Embryonic facial prominence (tissue), 1 donor: ENCODE results near the gene TPK1.
"Not testable (repeated sequence)": the region's sequence is repeated elsewhere in the genome, so short reads cannot be mapped to it uniquely, and the experiment has no call there.

ENCODE experiments used
- DNase-seq: peaks from one replicate; pipeline ENCODE4 v3.0.0-alpha.2; 2016; ENCODE audit errors: extremely low spot score

Gene TPK1

DNA sequence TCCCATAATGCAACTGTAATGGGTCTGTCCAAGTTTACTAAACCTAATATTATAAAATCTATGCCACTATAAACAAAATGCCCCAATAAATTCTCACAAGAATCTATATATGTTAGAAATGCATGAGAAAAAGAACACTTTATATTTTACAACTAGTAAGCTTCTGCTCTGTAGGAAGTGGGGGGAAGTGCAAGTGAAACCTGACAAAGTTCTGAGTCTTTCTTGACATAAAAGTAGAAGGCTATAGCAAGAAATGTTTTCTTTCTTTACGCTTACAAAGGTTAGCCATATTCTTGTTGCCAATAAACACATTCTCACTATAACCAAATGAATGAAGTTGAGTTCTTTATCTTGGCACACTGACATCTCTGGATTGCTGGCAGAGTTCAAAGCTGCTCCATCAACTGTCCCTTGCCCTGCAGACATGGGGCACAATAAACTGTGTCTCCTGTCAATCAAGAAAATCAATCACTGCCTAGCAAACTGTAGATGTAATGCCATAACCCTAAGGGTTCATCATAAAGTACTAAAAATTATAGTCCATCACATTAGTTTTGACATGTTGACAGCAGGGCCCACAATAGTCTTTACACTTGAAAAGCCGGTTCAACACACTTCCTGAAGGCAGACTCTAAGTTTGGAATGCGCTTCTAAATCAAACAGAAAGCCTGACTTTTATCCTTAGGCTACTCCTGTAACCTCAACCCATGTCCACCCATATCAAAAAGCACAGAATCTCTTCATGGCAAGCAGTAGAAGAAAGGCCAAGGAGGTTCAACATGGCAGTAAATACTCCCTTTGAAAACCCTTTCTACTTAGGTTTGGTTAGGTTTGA, 58.6 kb downstream of the TPK1 start:
- DNase-seq: no peak

DNA sequence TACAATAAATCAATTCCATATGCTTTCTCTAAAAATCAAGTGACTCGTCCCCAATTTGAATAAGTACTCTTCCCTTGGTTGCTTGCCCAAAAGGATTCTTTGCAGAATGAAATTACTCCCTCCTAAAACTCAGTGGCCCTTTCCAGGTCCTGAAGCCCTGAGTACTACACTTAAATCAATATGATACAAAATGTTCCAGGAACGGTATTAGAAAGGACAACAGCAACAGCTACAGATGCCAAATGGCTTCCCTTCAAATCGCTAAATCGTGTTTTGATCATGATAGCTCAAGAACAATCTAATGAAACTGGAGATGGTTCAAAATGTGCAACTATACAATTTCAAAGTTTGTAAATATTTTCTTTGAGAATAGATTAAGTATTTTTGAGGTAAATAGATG, 59.4 kb downstream of the TPK1 start:
- DNase-seq: no peak

DNA sequence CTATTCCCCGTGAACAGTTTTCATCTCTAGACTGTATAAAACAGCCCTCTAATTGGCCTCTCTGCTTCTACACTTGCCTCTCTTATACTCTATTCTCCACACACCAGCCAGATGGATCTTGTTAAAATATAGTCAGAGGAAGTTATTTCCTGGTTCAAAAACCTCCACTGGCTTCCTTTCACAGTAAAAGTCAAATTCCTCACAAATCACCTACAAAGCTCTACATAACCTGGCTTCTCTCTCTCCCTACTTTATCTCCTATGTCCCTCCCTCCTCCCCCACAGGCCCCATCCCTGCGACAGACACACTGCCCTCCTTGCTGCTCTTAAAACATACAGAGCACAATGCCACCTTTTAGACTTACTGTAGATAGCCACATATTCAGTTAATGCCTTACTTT, 60.1 kb downstream of the TPK1 start:
- DNase-seq: no peak

DNA sequence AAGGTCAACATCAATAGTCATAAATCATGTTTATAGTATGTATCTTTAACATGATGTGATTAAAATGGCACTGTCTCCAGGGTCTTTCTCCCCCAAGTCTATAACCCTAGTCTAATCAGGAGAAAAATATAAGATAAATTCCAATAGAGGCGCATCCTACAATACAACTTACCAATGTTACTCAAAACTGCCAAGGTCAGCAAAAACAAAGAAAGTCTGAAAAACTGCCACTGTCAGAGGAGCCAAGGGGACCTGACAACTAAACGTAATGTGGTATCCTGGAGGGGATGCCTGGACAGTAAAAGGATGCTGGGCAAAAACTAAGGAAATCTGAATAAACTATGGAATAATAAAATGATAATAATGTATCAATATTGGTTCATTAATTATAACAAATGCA, 63.9 kb downstream of the TPK1 start:
- no peak for DNase-seq

DNA sequence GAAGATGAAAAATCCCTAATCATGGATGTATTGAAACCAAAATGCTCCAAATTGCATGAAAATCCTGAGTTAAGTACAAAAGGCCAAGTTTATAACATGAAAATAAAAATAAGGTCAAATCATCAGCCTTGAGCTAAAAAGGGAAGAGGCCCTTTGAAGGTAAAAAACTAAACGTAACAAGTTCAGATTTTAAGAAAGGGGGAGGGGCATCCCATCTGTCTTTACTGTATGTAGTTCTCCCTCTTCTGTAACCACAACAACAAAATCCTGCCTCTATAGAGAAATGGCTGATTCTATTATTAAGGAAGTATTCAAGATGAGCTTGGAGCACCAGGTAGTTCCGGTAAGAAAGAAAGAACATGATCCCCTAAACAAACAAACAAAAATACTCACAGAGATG, 64.7 kb downstream of the TPK1 start:
- DNase-seq: no peak

DNA sequence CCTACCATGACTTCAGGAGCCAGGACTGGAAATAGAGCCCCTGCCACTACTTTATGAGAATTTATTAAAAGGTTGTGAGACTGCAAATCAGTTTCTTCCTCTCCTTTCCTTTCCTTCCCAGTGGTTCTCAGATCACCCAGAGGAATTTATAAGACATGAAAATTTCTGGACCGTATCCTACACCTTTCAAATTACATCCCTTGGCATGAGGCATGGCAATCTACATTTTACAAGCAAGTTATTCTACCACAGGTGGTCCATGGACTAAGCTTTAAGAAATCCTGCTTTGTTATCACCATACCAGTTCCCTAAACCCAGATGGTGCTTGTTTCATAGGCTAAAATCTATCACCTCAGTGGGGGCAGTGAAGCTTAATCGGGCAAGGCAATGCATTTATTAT, 66.5 kb downstream of the TPK1 start:
- no peak for DNase-seq

DNA sequence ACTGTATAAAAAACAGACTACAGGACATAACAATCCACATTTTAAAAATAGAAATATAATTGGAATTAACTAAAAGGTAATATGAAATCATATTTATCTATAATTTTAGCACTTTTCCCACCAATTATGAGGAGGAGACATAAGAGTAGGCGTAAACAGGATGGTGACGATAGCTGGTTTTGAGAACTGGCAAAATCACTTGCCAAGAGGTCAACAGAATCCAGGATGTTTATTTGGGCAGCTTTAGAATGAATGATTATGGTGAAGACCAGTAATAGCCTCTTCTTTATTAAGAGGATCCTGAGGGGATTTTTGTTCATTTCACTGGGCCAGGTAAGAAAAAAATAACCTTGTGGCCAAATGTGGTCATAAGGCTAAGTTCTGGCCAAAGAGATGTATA, 67.2 kb downstream of the TPK1 start:
- DNase-seq: no peak

DNA sequence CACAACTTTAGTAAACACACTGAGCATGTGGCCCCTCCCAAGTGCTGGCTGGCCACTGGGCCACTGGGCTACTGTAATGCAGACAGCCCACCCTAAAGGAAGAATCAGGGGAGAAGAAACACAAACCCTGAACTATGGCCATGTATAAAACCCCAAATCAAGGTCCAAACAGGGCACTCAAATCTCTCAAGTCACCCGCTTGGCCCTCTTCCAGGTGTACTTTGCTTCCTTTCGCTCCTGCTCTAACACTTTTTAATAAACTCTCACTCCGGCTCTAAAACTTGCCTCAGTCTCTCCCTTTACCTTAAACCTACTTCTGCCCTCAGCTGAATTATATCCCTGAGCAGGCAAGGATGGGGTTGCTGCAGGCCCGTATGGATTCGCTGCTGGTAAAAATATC, 72.6 kb downstream of the TPK1 start:
- DNase-seq: no peak

DNA sequence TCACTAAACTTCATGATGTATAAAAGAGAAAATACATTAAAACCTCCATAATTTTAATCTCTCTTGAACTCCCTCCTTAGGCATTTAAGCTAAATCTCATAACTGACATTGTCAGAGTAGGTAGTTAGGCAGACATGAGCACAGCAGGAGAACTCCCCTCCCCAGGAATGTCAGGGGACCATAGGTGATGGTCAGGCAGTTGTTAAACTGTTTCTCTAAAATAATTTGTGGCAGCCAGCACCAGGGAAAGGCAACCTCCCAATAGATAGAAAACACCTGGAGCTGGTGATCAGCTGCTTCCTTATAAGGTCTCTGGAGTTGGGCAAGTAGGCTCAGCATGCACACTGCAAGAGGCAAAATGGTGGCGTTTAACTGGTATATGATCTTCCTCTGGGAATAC, 73.0 kb downstream of the TPK1 start:
- no peak for DNase-seq

DNA sequence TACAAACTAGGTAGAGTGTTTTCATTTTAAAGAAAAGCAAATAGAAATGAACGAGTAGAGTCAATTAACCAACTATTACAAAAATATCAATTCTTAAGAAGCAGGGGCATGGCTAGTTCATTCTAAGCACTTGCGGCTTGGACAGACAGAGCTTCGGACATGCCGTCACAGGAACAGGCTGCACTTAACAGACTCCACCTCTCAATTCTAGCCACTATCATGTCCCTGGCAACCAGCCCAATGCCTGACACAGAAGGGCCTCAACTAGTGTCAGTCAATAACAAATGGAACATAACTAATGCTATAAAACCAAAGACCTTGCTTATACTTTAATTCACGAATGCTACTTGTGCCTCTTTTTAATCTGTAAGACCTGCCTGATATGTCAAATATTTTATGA, 74.4 kb downstream of the TPK1 start:
- no peak for DNase-seq

DNA sequence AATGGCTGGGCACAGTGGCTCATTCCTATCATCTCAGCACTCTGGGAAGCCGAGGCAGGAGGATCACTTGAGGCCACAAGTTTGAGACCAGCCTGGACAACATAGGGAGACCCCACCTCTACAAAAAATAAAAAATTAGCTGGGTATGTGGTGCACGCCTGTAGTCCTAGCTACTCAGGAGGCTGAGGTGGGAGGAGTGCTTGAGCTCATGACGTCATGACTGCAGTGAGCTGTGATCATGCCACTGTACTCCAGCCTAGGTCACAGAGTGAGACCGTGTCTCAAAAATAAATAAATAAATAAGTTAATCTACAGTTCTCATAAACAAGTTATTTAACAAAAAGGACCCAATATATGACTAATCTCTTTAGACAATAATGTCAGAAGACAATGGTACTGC, 76.2 kb downstream of the TPK1 start:
- no peak for DNase-seq

DNA sequence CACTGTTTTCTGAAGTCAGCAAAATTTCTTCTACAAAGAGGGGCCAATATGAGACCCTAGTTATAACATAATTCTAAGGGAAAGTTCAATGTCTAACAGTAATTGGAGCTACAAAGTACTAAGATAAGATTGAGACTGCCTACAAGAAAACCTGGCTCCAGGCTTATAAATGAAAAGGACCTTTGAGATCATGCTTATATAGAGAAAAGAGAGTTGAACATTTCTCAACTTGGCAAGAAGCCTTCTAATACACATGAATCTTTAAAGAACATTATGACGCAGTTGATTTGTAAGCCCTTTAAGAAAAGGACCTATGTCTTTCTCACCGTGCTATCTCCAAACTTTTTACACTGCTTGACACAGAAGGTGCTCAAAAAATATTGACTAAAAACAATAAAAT, 87.9 kb downstream of the TPK1 start:
- no peak for DNase-seq

DNA sequence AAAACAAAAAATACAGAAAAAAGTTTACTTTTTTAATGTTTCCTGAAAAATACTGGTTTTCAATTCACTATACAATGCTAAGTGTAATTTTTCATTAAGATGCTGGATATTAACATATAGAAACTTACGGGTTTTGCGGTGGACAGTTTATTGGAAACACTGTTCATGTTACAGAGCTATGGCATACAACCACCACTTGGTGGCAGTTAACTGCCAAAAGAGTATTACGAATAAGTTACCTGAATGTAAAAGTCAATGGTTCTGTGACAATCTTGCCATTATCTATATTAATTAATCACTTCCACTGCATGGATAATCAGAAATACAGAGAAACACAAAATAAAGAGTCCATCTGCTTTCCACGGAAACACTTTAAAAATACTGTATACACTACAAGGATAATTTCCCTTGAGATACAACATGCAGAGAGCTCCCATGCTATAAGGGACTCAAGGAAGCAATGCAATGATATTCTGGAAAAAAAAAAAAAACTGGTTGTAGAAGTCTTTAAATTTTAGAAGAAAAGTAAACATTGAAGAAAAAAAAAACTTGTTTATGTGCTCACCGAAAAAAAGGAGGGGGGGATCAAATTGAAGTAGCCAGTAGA, 97.0 kb downstream of the TPK1 start:
- DNase-seq: no peak

DNA sequence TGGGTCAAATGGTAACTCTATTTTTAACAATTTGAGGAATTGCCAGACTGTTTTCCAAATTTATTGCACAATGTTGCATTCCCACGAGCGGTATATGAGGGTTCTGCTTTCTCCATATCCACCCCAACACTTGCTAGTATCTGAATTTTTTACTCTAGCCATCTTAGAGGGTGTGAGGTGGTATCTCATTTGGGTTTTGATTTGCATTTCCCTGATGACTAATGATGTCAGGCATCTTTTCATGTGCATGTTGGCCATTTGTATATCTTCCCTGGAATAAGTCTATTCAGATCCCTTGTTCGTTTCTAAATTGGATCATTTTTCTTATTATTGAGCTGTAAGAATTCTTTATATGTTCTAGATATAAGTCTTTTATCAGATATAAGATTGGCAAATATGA, 97.7 kb downstream of the TPK1 start:
- DNase-seq: no peak

DNA sequence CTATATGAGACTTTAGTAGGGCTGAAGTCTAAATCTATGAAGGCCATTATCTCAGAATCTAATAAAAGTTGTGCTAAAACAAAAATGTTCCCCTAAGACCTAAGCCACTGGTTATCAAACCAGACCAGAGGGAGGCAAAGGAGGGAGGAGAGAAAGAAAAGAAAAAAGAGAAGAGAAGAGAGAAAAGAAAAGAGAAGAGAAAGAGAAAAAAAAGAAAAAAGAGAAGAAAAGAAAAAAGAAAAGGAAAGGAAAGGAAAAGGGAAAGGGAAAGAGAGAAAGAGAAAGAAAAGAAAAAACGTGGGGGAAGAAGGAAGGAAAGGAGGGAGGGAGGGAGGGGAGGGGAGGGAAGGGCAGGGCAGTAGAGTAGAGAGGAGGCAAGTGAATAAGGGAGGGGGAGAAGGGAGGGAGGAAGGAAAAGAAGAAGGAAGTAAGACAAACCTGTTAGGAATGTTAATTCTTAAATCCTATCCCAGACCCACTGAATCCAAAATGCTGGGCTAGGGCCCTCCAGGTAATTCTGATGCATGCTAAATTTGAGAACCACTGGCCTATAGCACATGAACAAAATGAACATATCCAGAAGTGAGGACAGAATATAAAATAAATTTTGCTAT, 98.9 kb downstream of the TPK1 start:
- DNase-seq: no peak

DNA sequence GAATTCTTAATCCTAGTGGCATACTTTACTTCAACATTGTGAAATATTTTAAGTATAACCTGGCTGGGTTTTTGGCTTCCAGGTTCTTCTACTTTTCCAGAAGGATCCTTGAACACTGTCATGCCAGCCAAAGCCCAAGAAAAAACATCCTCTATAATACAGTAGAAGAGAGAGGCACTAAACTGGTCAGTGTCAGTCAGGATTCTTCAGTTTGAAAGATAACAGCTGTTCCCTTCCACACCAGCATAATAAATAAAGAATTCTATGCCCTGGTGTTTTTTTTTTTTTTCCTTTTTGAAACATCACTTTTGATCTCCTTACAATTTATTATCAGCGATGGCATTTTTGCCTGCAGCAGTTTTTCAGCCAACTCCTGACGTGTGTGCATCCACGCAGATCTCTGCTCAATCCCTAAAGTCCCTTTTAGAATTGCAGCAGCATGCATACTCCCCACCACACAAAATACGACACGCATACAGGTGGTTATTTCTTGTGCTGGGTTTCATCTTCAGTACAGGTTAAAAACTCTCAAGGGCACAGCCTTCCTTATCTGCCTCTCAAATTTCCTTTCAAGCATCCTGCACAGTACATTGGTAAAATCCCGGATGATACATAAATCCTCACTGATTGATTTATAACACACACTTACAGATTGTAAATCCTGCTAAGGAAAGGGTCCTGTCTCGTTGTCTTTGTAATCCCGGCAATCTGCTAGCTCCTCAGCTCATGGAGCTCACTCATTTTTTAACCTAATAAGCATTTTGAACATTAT, 100.2 kb downstream of the TPK1 start:
- DNase-seq: no peak

DNA sequence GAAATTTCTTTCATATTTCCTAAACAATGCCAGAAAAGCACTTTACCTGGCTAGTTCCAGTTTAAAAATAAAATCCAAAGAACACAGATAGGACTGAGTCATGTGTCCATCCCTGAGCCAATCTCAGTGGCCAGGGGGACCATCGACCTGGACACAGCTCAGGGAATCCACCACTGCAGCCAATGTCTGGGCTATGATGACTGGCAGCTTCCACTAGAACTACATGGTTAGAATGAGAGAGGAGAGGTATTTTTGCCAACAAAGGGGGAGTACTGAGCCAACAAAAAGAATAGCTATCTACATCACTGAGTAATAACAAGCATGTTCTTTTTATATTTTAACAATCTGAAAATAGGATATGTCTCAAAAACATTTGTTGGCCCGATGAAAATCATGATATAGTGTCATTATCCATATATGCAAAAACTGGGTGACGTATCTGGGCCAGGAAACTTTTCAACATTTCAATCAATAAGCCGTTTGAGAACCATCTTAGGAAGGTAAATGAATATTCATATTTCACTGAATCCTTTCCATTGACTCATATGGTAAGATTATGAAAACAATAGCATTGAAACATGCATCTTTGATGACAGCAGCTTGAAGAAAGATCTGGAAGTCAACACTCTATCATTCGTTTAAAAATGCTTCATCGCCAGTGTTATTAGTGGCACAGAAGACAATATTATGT, 104.0 kb downstream of the TPK1 start:
- no peak for DNase-seq

DNA sequence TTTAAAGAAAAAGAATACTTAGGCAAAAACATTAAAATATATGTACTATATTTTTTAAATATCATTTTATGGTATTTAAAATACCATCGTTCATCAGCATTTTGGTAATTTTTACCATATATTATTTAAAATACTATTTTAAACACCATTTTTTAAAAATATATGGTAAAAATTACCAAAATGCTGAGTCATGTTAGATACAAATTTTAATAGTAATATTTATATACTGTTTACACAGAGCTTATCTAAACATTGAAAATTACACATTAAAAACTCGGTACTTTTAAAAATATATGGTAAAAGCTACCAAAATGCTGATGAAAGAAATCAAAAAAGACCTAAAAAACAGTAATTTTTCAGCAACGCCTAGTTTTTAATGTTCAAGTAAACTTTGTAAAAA, 105.6 kb downstream of the TPK1 start:
- DNase-seq: no peak

DNA sequence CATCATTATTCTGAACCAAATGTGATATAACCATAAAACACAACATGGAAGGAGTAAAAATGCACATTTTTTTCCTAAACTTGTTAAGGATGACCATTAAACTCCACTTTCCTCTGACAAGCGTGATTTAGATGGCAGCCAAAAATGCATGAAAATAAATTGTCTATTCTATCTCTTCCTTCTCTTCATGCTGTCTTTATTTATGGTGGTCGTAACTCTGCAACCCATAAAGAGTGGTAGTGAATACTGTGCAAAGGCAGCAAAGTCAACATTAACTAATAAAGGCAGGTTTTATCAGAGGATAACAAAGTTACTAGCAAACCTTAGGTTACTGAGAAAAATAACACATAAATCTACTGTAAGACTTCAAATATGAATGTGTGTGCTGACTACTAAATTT, 106.6 kb downstream of the TPK1 start:
- no peak for DNase-seq

DNA sequence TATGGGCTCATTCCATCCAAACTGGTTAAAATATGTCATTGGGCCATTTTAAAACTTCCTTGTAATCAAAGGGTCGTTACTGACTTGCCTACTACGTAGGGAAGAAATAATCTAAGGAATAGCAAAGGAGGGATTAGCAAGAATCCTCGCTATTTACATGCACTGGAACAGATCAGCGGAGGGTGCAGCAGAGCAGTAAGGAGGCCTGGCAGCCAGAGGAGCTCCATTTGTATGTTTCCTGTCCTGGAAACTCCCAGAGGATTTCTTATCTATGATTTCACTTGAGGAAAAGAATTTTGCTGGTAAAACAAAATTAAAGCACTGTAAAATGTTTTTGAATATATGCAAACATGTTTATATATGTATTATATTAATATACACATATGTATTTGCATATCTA, 107.3 kb downstream of the TPK1 start:
- DNase-seq: no peak

DNA sequence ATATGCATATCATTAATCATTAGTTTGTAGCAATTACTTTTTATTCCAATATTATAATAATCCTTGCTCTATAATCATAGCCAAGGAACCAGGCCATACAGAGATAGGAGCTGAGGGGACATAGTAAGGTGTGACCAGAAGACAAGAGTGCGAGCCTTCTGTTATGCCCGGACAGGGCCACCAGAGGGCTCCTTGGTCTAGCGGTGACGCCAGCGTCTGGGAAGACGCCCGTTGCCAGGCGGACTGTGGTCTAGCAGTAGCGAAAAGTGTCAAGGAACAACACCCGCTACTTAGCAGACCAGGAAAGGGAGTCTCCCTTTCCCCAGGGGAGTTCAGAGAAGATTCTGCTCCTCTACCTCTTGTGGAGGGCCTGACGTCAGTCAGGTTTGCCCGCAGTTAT, 109.0 kb downstream of the TPK1 start:
- not testable (repeated sequence) for DNase-seq

DNA sequence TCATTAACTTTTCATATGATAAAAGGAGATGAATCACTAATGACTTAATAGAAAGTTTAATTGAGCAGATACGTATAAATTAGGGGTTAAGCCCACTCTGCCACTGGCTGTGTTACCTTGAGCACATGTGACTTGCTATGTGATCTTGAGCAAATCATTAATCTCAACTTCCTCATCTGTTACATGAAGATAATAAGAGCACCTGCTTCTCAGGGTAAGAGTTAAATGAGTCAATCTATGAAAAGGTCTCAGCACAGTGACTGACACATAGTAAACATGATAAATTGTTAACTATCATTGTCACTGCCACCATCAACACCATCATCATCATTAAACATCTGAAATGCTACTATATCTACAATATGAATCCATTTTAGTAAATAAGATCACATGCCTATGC, 110.8 kb downstream of the TPK1 start:
- no peak for DNase-seq
